Caco-2 (cell line): ENCODE results near the gene DNAJB2. TPM values are rescaled to one million over a fixed set of nuclear protein-coding genes. Genes with fewer than 3 reads are reported as not detected.
"Not testable (repeated sequence)": the region's sequence is repeated elsewhere in the genome, so short reads cannot be mapped to it uniquely, and the experiment has no call there.

ENCODE experiments used
- BruUV-seq: library from RNA; stranded (reverse); fragments of 400-500 nt; replicated peaks from 2 replicates; lab custom pipeline; 2021; lab: Mats Ljungman, UMichigan
- CTCF ChIA-PET: fragments of 300-600 bp; sonication (Branson Sonifier 250); formaldehyde crosslinking; loops from one replicate; lab custom pipeline; 2022; ENCODE audit warnings: antibody characterized with exemption; lab: Charles Lee
- POLR2A ChIA-PET: fragments of 300-600 bp; sonication (Branson Sonifier 250); formaldehyde crosslinking; loops from one replicate; lab custom pipeline; 2022; ENCODE audit warnings: antibody characterized with exemption; lab: Charles Lee
- DNase-seq, 2 experiments: peaks; one replicate each; pipeline versions ENCODE4 v3.0.0 to v3.0.0-alpha.2; 2020 to 2022
- H3K27me3 ChIP-seq: replicated peaks from 2 replicates; pipeline ENCODE4 v1.6.0; 2011; ENCODE audit warnings: low read length; ENCODE audit not compliant: control insufficient read depth, insufficient read depth
- H3K36me3 ChIP-seq: 2 replicates; pipeline ENCODE4 v1.5.1; 2011; ENCODE audit warnings: low read length; ENCODE audit not compliant: control insufficient read depth, insufficient read depth
- H3K4me1 ChIP-seq: fragments of 250-450 bp; sonication (Bioruptor Pico); 2 replicates; pipeline ENCODE4 v1.5.1; 2020; ENCODE audit warnings: mild to moderate bottlenecking
- H3K4me3 ChIP-seq: 2 replicates; pipeline ENCODE4 v1.5.1; 2011; ENCODE audit warnings: low read depth, mild to moderate bottlenecking, control low read depth, low read length
- H3K9me3 ChIP-seq: fragments of 250-450 bp; sonication (Bioruptor Pico); 2 replicates; pipeline ENCODE4 v1.5.1; 2020; ENCODE audit warnings: mild to moderate bottlenecking, moderate library complexity
- H3K27ac Mint-ChIP-seq: one replicate; pipeline ENCODE4 v1.8.0; 2022; ENCODE audit warnings: mixed read lengths; ENCODE audit not compliant: unreplicated experiment
- H3K27me3 Mint-ChIP-seq: one replicate; pipeline ENCODE4 v1.8.0; 2022; ENCODE audit warnings: mixed read lengths; ENCODE audit not compliant: insufficient read depth, unreplicated experiment
- H3K36me3 Mint-ChIP-seq: one replicate; pipeline ENCODE4 v1.8.0; 2022; ENCODE audit warnings: mild to moderate bottlenecking, mixed read lengths; ENCODE audit not compliant: insufficient read depth, unreplicated experiment
- H3K4me1 Mint-ChIP-seq: one replicate; pipeline ENCODE4 v1.8.0; 2022; ENCODE audit warnings: low read depth, mixed read lengths; ENCODE audit not compliant: unreplicated experiment
- H3K4me3 Mint-ChIP-seq: one replicate; pipeline ENCODE4 v1.8.0; 2022; ENCODE audit warnings: mild to moderate bottlenecking, moderate library complexity, mixed read lengths; ENCODE audit not compliant: unreplicated experiment
- H3K9me3 Mint-ChIP-seq: one replicate; pipeline ENCODE4 v1.8.0; 2022; ENCODE audit warnings: mixed read lengths; ENCODE audit not compliant: unreplicated experiment
- intact Hi-C: fragments of 100-400 bp; cut with micrococcal nuclease; formaldehyde crosslinking; loops from one replicate; pipeline ENCODE4 v1.10.0; 2022; ENCODE audit not compliant: unreplicated experiment
- total RNA-seq: library from RNA; stranded (reverse); gene quantifications from 2 replicates; pipeline ENCODE4 v1.2.3, GENCODE V29; 2022
- TF ChIP-seq, protein P1 (sequence below), 2 experiments: fragments of 200-600 bp in 1 of 2; IDR thresholded peaks; 1 replicate in 1 of 2; 2 replicates in 1 of 2; pipeline versions ENCODE4 v1.5.1 to v1.8.0; 2011 to 2022; ENCODE audit warnings: antibody characterized with exemption in 1 of 2, control low read depth in 1 of 2, inconsistent platforms in 1 of 2, low read depth in 1 of 2, low read length in 1 of 2, mild to moderate bottlenecking in 1 of 2, moderate library complexity in 1 of 2; ENCODE audit not compliant: insufficient read depth in 1 of 2, severe bottlenecking in 1 of 2, unreplicated experiment in 1 of 2

The DNAJB2 gene
- total RNA-seq, 1 experiment from 2014 or later, result 61.2 TPM

DNA sequence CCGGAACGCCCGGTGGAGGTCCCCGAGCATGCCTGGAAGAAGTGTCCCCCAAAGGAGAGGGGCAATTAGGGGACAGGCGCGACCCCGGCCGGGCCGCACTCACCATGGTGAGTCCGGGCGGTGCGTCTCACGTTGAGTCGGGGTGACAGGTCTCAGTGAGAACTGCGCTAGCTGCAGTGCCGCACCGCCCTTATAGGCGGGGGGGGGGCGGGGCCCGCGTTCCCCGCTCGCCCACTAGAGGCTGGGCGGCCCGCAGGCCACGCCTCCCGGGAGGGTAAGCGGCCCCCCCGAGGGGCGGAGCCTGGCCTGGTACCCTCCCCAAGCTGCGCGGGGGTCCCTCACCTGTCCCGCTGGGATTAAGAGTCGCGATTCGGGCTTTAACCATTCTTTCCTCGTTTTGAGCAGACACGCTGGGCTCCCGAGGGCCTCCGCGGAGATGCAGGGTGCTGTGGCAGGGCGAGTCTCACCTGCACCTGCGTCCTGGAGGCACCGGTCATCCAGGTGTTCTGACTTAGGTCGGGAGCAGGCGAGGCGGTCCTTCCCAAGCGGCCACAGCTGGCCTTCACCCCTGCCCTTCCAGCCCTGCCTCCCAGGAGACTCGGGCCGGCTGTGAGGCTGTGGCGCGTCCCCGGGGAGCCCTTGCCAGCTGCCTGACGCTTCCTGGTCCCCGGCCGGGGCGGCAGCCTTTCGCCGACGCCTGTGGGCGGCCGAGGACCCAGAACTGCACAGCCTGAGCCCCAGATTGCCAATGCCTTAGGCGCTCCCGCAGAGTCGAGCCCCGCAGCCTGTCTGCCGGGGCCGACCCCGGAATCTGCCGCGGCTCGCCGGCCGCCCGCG is 25.2 kb upstream of the DNAJB2 start, which contains the start of gene TUBA4A:
TUBA4A (minus strand) TSS at position 166 of the 837 bp plus-strand sequence; CDS start at position 106, 60 bp downstream.
- Histone ChIP-seq H3K9me3 (no peaks in the 10 kb centered on the region), H3K27me3 (no peaks in the 10 kb centered on the region), H3K4me1 (peaks cover 20% of the 10 kb centered on the region), H3K4me3 (peak within 1 kb of the TSS; percentile 48), H3K36me3 (no peaks in the 10 kb centered on the region; the same call in 1 of the 2 replicates)
- peak; percentile 81 to 89 for DNase-seq
- TF ChIP-seq, protein P1, sequence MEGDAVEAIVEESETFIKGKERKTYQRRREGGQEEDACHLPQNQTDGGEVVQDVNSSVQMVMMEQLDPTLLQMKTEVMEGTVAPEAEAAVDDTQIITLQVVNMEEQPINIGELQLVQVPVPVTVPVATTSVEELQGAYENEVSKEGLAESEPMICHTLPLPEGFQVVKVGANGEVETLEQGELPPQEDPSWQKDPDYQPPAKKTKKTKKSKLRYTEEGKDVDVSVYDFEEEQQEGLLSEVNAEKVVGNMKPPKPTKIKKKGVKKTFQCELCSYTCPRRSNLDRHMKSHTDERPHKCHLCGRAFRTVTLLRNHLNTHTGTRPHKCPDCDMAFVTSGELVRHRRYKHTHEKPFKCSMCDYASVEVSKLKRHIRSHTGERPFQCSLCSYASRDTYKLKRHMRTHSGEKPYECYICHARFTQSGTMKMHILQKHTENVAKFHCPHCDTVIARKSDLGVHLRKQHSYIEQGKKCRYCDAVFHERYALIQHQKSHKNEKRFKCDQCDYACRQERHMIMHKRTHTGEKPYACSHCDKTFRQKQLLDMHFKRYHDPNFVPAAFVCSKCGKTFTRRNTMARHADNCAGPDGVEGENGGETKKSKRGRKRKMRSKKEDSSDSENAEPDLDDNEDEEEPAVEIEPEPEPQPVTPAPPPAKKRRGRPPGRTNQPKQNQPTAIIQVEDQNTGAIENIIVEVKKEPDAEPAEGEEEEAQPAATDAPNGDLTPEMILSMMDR (IDR thresholded peaks at IDR 0.05; ENCODE audit: insufficient read depth in 1 of 2, low read depth in 1 of 2, low read length in 1 of 2, severe bottlenecking in 1 of 2, unreplicated experiment in 1 of 2), result no peak
- ChIA-PET POLR2A (interaction anchor here (0.5 to 1.7 kb wide), 7 partner anchors 9 to 77 kb away, joined by 3 to 5 read pairs (median 4); partner anchors contain the start of genes ATG9A, CNPPD1, DNAJB2 and GLB1L), CTCF (interaction anchor here (0.6 to 3.3 kb wide), 6 partner anchors 9 to 47 kb away, joined by 3 to 22 read pairs (median 4); partner anchors contain the start of genes DNAJB2, GLB1L, STK16 and ZFAND2B)
- Mint-ChIP-seq H3K4me3 (peak within 1 kb of the TSS; percentile 62), H3K4me1 (peaks cover 27% of the 10 kb centered on the region), H3K36me3 (peaks cover 8% of the 10 kb centered on the region), H3K27me3 (peaks cover 4% of the 10 kb centered on the region), H3K27ac (no peak within 1 kb of the TSS), H3K9me3 (no peaks in the 10 kb centered on the region)
- BruUV-seq, result no TSS peak
- intact Hi-C loops, result loop anchor here (1.0 kb wide), 1 partner anchor 25 kb away; the partner anchor contains the start of gene DNAJB2

GRCh38 chr2:219254590-219255201 is 24.5 kb upstream of the DNAJB2 start:
- TF ChIP-seq, protein P1 (IDR thresholded peaks at IDR 0.05; ENCODE audit: insufficient read depth in 1 of 2, low read depth in 1 of 2, low read length in 1 of 2, severe bottlenecking in 1 of 2, unreplicated experiment in 1 of 2), result no peak
- Mint-ChIP-seq H3K27ac (no peak overlapping the region), H3K36me3 (peaks cover under 1% of the 10 kb centered on the region), H3K4me3 (peak overlapping the region; percentile 62), H3K9me3 (no peaks in the 10 kb centered on the region), H3K4me1 (peaks cover 20% of the 10 kb centered on the region), H3K27me3 (peaks cover 7% of the 10 kb centered on the region)
- no peak for DNase-seq
- H3K27me3 ChIP-seq, result no peaks in the 10 kb centered on the region
- H3K36me3 ChIP-seq, result no peaks in the 10 kb centered on the region; the same call in 1 of the 2 replicates
- ChIA-PET POLR2A (interaction anchor here (1.1 to 1.7 kb wide), 4 partner anchors 10 to 78 kb away, joined by 3 to 4 read pairs (median 4); partner anchors contain the start of genes CNPPD1, DNAJB2, GLB1L and STK16), CTCF (interaction anchor here (1.0 to 3.3 kb wide), 4 partner anchors 10 to 40 kb away, joined by 3 to 22 read pairs (median 4); partner anchors contain the start of genes DNAJB2, GLB1L and STK16)
- H3K4me1 ChIP-seq, result peaks cover 13% of the 10 kb centered on the region
- BruUV-seq, result no TSS peak
- no peaks in the 10 kb centered on the region for H3K9me3 ChIP-seq
- peak overlapping the region; percentile 48 for H3K4me3 ChIP-seq
- intact Hi-C loops, result loop anchor here (1.0 kb wide), 1 partner anchor 25 kb away; the partner anchor contains the start of gene DNAJB2

DNA sequence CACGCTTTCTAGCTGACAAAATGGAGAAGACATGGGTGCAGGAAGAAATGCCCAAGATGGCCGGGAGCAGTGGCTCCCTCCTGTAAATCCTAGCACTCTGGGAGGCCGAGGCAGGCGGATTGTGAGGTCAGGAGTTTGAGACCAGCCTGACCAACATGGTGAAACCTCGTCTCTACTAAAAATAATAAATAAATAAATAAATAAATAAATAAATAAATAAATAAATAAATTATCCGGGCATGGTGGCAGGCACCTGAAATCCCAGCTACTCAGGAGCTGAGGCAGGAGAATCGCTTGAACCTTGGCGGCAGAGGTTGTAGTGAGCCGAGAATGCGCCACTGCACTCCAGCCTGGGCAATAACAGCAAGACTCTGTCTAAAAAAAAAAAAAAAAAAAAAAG is 20.2 kb upstream of the DNAJB2 start:
- POLR2A ChIA-PET, result interaction anchor here (0.6 kb wide), 1 partner anchor 52 kb away, joined by 4 read pairs; no protein-coding TSS in a partner anchor
- H3K4me1 Mint-ChIP-seq, CTCF ChIA-PET: not testable (repeated sequence)

More for the DNA sequence above, 20.2 kb upstream of the DNAJB2 start:
- BruUV-seq, H3K4me3 ChIP-seq, H3K27me3 ChIP-seq, H3K4me3 Mint-ChIP-seq, DNase-seq, H3K36me3 ChIP-seq, H3K36me3 Mint-ChIP-seq, H3K4me1 ChIP-seq, H3K9me3 ChIP-seq, H3K27ac Mint-ChIP-seq, intact Hi-C loops, H3K9me3 Mint-ChIP-seq: not testable (repeated sequence)
- H3K27me3 Mint-ChIP-seq, result peaks cover 16% of the 10 kb centered on the region
